Kidney (tissue), 14 donors: ENCODE measurements around the gene CTF1. TPM values are rescaled to one million over a fixed set of nuclear protein-coding genes. Genes with fewer than 3 reads are reported as not detected.

Source experiments
- DNase-seq, 5 donors: peaks; one replicate each; pipeline ENCODE4 v3.0.0-alpha.2; 2013 to 2020
- FAIRE-seq: peaks from 2 replicates; lab custom pipeline; 2012; peaks lifted over from hg19 to GRCh38; lab: Jason Lieb, UNC
- H3K27ac ChIP-seq, 2 donors: one replicate each; pipeline ENCODE4 v1.7.0; 2013; ENCODE audit warnings: low read depth in 2 of 2, low read length in 2 of 2, inconsistent platforms in 1 of 2
- H3K27me3 ChIP-seq: one replicate; pipeline ENCODE4 v1.7.1; 2013; ENCODE audit warnings: low read length, inconsistent platforms; ENCODE audit not compliant: control insufficient read depth, insufficient read depth
- H3K36me3 ChIP-seq, 3 donors: one replicate each; pipeline versions ENCODE4 v1.7.0 to v1.7.1; 2013; ENCODE audit warnings: low read length in 3 of 3, control low read depth in 1 of 3, inconsistent platforms in 1 of 3; ENCODE audit not compliant: insufficient read depth in 3 of 3, control insufficient read depth in 2 of 3
- H3K4me1 ChIP-seq, 3 donors: one replicate each; pipeline versions ENCODE4 v1.7.0 to v1.7.1; 2013; ENCODE audit warnings: low read length in 3 of 3, inconsistent platforms in 1 of 3, low read depth in 1 of 3; ENCODE audit not compliant: control insufficient read depth in 2 of 3, insufficient read depth in 2 of 3
- H3K4me3 ChIP-seq, 3 donors: one replicate each; pipeline versions ENCODE4 v1.7.0 to v1.8.1; 2013; ENCODE audit warnings: low read length in 3 of 3, control low read depth in 1 of 3, inconsistent platforms in 1 of 3
- H3K9ac ChIP-seq, 3 donors: one replicate each; pipeline versions ENCODE4 v1.7.0 to v1.7.1; 2013; ENCODE audit warnings: low read length in 3 of 3, control low read depth in 1 of 3, inconsistent platforms in 1 of 3
- H3K9me3 ChIP-seq, 3 donors: one replicate each; pipeline versions ENCODE4 v1.7.0 to v1.7.1; 2013; ENCODE audit warnings: low read length in 3 of 3, control low read depth in 1 of 3, inconsistent platforms in 1 of 3; ENCODE audit not compliant: control insufficient read depth in 2 of 3, insufficient read depth in 1 of 3
- CTCF ChIP-seq: IDR thresholded peaks from 3 replicates; pipeline ENCODE4 v1.5.1; 2012; ENCODE audit warnings: mild to moderate bottlenecking, moderate library complexity, borderline replicate concordance; ENCODE audit not compliant: insufficient read depth; ENCODE audit errors: extremely low read depth
- intact Hi-C: fragments of 100-400 bp; cut with DNase I; formaldehyde crosslinking; loops from one replicate; pipeline ENCODE4 v1.11.1; 2022
- polyA plus RNA-seq: library from polyadenylated mRNA; stranded (reverse); fragments of 350-450 nt; fragmentation: Illumina TruSeq; extraction: RNeasy Lipid Tissue Mini Kit (QIAGEN cat#74804); gene quantifications from one replicate; pipeline ENCODE4 v1.2.3, GENCODE V29; 2014; ENCODE audit warnings: low read depth, low replicate concordance; ENCODE audit not compliant: insufficient read depth
- total RNA-seq: library from RNA; stranded (reverse); fragmentation: NEBNext Ultra II Directional; extraction: Animal tissue kit (Norgen Biotek cat#: 25700); gene quantifications from one replicate; pipeline ENCODE4 v1.2.1, GENCODE V29; 2021
- donor health status: control.
- donor health status: control.
- donor health status: control.
- donor health status: control.
- donor health status: control.
- donor health status: DM: yes; HTN: yes; CAD: no.
- donor health status: Normal renal cell carcinoma (clear cell type).

CTF1 gene
- total and polyA plus RNA-seq, 2 donors from 2014 or later = 7.3 to 13.0 TPM

GRCh38 chr16:30949650-30950515, 53.5 kb downstream of the CTF1 start:
- intact Hi-C loops = no loop called here
- DNase-seq (peak; percentile 62 to 95 (median 81)), FAIRE-seq (no peak)
- Histone ChIP-seq H3K9me3 (no peaks in the 10 kb centered on the region), H3K4me1 (peaks cover 0 to 26% (median 15%) of the 10 kb centered on the region in 3 donors), H3K4me3 (peak overlapping the region; percentile 76 to 89 (median 81)), H3K36me3 (no peaks in the 10 kb centered on the region), H3K9ac (peak overlapping the region; percentile 50 to 79 (median 51)), H3K27ac (peak overlapping the region; percentile 69 to 94), H3K27me3 (no peaks in the 10 kb centered on the region)
- no peak for TF ChIP-seq CTCF

- intact Hi-C loops = no loop called here
Measured at GRCh38 chr16:30950516-30951065, 54.2 kb downstream of the CTF1 start.

GRCh38 chr16:30951193-30951592, 54.8 kb downstream of the CTF1 start:
- Histone ChIP-seq H3K9ac (no peak overlapping the region), H3K4me1 (peaks cover 0 to 26% (median 15%) of the 10 kb centered on the region in 3 donors), H3K4me3 (no peak overlapping the region), H3K27me3 (no peaks in the 10 kb centered on the region), H3K9me3 (no peaks in the 10 kb centered on the region), H3K36me3 (no peaks in the 10 kb centered on the region), H3K27ac (no peak overlapping the region)
- intact Hi-C loops = no loop called here
- no peak for FAIRE-seq
- DNase-seq = no peak
- TF ChIP-seq CTCF = no peak

More at GRCh38 chr16:30950516-30951065, 54.2 kb downstream of the CTF1 start:
- peak overlapping the region in 2 of 3 donors; percentile 51 to 79 for H3K9ac ChIP-seq
- FAIRE-seq (no peak), DNase-seq (peak in 1 of 5 donors; percentile 64)
- no peaks in the 10 kb centered on the region for H3K27me3 ChIP-seq
- no peaks in the 10 kb centered on the region for H3K36me3 ChIP-seq
- no peak overlapping the region for H3K27ac ChIP-seq
- no peaks in the 10 kb centered on the region for H3K9me3 ChIP-seq
- H3K4me3 ChIP-seq = peak overlapping the region in 2 of 3 donors; percentile 81 to 89
- peaks cover 0 to 26% (median 15%) of the 10 kb centered on the region in 3 donors for H3K4me1 ChIP-seq
- TF ChIP-seq CTCF = no peak
